Tibial artery (tissue), 4 donors: ENCODE data around the gene ITGB6.

Experiments
- DNase-seq, 2 donors: peaks; one replicate each; pipeline ENCODE4 v3.0.0-alpha.2; 2019
- H3K27ac ChIP-seq, 2 donors: fragments of 200-600 bp; sonication (generic) in 1 of 2; 1 replicate in 1 of 2; 2 replicates in 1 of 2; pipeline ENCODE4 v1.5.1; 2018 to 2019; ENCODE audit warnings: mild to moderate bottlenecking in 1 of 2
- H3K27me3 ChIP-seq, 2 donors: fragments of 200-600 bp; sonication (generic) in 1 of 2; one replicate each; pipeline versions ENCODE4 v1.5.1 to v1.6.0; 2016 to 2019
- H3K36me3 ChIP-seq, 3 donors: fragments of 200-600 bp; sonication (generic) in 2 of 3; one replicate each; pipeline ENCODE4 v1.5.1; 2016 to 2019; ENCODE audit warnings: mild to moderate bottlenecking in 2 of 3
- H3K4me1 ChIP-seq, 4 donors: fragments of 200-600 bp; sonication (generic) in 2 of 4; 1 replicate in 3 of 4; 2 replicates in 1 of 4; pipeline ENCODE4 v1.5.1; 2016 to 2019
- H3K4me3 ChIP-seq, 2 donors: fragments of 200-600 bp; sonication (generic) in 1 of 2; 1 replicate in 1 of 2; 2 replicates in 1 of 2; pipeline ENCODE4 v1.5.1; 2018 to 2019; ENCODE audit warnings: mild to moderate bottlenecking in 2 of 2
- H3K9me3 ChIP-seq, 3 donors: fragments of 200-600 bp; sonication (generic) in 1 of 3; one replicate each; pipeline ENCODE4 v1.5.1; 2016 to 2019
- CTCF ChIP-seq, 2 experiments: fragments of 200-600 bp in 1 of 2; fragments of 450-650 bp in 1 of 2; IDR thresholded peaks; one replicate each; pipeline ENCODE4 v1.5.1; 2017 to 2019; ENCODE audit warnings: antibody characterized with exemption in 2 of 2, mild to moderate bottlenecking in 1 of 2, moderate library complexity in 1 of 2
- intact Hi-C: fragments of 100-400 bp; cut with DNase I; formaldehyde crosslinking; loops from one replicate; pipeline ENCODE4 v1.15.0; 2023; ENCODE audit warnings: low total_unique reads

ITGB6 gene

GRCh38 chr2:160209516-160209856 is 9.4 kb upstream of the ITGB6 start:
- peak overlapping the region; percentile 72 to 81 for H3K27ac ChIP-seq
- intact Hi-C loops: no loop called here

GRCh38 chr2:160208655-160209515 is 8.8 kb upstream of the ITGB6 start:
- Histone ChIP-seq H3K4me1 (peaks cover 0 to 41% (median 31%) of the 10 kb centered on the region in 4 donors), H3K27me3 (no peaks in the 10 kb centered on the region), H3K27ac (peak overlapping the region; percentile 72 to 81), H3K4me3 (no peak overlapping the region), H3K36me3 (no peaks in the 10 kb centered on the region), H3K9me3 (no peaks in the 10 kb centered on the region)
- intact Hi-C loops: no loop called here
- TF ChIP-seq CTCF (IDR thresholded peaks at IDR 0.05): no peak
- no peak for DNase-seq

More at GRCh38 chr2:160209516-160209856, 9.4 kb upstream of the ITGB6 start:
- Histone ChIP-seq H3K36me3 (no peaks in the 10 kb centered on the region), H3K27me3 (no peaks in the 10 kb centered on the region), H3K4me1 (peaks cover 0 to 45% (median 35%) of the 10 kb centered on the region in 4 donors), H3K9me3 (no peaks in the 10 kb centered on the region), H3K4me3 (no peak overlapping the region)
- DNase-seq: no peak
- no peak for TF ChIP-seq CTCF (IDR thresholded peaks at IDR 0.05)

GRCh38 chr2:160207804-160208654 is 8.0 kb upstream of the ITGB6 start:
- intact Hi-C loops: no loop called here
- DNase-seq: peak; percentile 74 to 93
- Histone ChIP-seq H3K27me3 (no peaks in the 10 kb centered on the region), H3K4me3 (peak overlapping the region in 1 of 2 donors; percentile 12), H3K9me3 (no peaks in the 10 kb centered on the region), H3K36me3 (no peaks in the 10 kb centered on the region), H3K4me1 (peaks cover 0 to 41% (median 31%) of the 10 kb centered on the region in 4 donors), H3K27ac (peak overlapping the region; percentile 72 to 81)
- no peak for TF ChIP-seq CTCF (IDR thresholded peaks at IDR 0.05)

DNA sequence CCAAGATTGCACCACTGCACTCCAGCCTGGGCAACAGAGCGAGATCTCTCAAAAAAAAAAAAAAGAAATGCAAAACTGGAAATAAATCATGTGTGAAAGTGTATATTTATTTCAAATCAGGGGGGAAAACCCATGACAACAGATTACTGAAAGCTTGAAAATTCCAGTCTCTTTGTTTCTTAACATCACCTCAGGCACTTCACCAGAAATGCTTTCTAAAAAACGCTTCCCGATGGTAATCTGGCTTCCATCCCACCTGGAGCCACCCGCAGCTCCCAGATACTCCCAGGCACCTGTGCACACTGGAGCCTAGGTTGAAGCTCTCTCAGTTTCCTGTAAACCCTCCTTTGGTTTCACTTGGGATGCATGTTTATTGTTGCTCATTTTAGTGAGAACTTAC is 7.2 kb upstream of the ITGB6 start:
- no peaks in the 10 kb centered on the region for H3K9me3 ChIP-seq
- intact Hi-C loops: no loop called here
- no peak for DNase-seq
- peaks cover 0 to 41% (median 31%) of the 10 kb centered on the region in 4 donors for H3K4me1 ChIP-seq
- no peak overlapping the region for H3K4me3 ChIP-seq
- no peaks in the 10 kb centered on the region for H3K27me3 ChIP-seq
- H3K36me3 ChIP-seq: no peaks in the 10 kb centered on the region
- TF ChIP-seq CTCF (IDR thresholded peaks at IDR 0.05): no peak
- H3K27ac ChIP-seq: peak overlapping the region; percentile 72 to 81

GRCh38 chr2:160206436-160206835 is 6.4 kb upstream of the ITGB6 start:
- H3K4me1 ChIP-seq: peaks cover 0 to 41% (median 31%) of the 10 kb centered on the region in 4 donors
- peak overlapping the region; percentile 72 to 81 for H3K27ac ChIP-seq
- H3K9me3 ChIP-seq: no peaks in the 10 kb centered on the region
- no peaks in the 10 kb centered on the region for H3K36me3 ChIP-seq
- no peak overlapping the region for H3K4me3 ChIP-seq
- no peaks in the 10 kb centered on the region for H3K27me3 ChIP-seq
- intact Hi-C loops: no loop called here
- no peak for TF ChIP-seq CTCF (IDR thresholded peaks at IDR 0.05)
- DNase-seq: no peak
